PC-3 (cell line): Measurements from ENCODE around the gene FBRS. TPM values are rescaled to one million over a fixed set of nuclear protein-coding genes. Genes with fewer than 3 reads are reported as not detected.

Source experiments
- ATAC-seq: fragments of 200-7000 bp; cut with Tn5 transposase; 2 replicates; pipeline ENCODE4 v1.9.1; 2020; ENCODE audit warnings: mild to moderate bottlenecking, moderate library complexity
- BruUV-seq: library from RNA; stranded (reverse); fragments of 400-500 nt; replicated peaks from 2 replicates; lab custom pipeline; 2021; lab: Mats Ljungman, UMichigan
- CTCF ChIA-PET: fragments of 300-600 bp; sonication (Branson Sonifier 250); formaldehyde crosslinking; loops from one replicate; lab custom pipeline; 2022; ENCODE audit warnings: antibody characterized with exemption; lab: Charles Lee
- POLR2A ChIA-PET: fragments of 300-600 bp; sonication (Branson Sonifier 250); formaldehyde crosslinking; loops from one replicate; lab custom pipeline; 2022; ENCODE audit warnings: antibody characterized with exemption; ENCODE audit not compliant: unreplicated experiment; lab: Charles Lee
- DNase-seq: peaks from one replicate; pipeline ENCODE4 v3.0.0-alpha.2; 2015
- H2AFZ ChIP-seq: fragments of 300-600 bp; sonication (generic); 2 replicates; pipeline ENCODE4 v1.6.0; 2016; ENCODE audit warnings: antibody characterized with exemption, low read length
- H3F3A ChIP-seq: fragments of 300-600 bp; sonication (generic); one replicate; pipeline ENCODE4 v1.6.0; 2017; ENCODE audit warnings: antibody characterized with exemption, low read length, control low read depth, mild to moderate bottlenecking; ENCODE audit not compliant: unreplicated experiment
- H3K27ac ChIP-seq: fragments of 300-600 bp; sonication (generic); 2 replicates; pipeline ENCODE4 v1.5.1; 2016; ENCODE audit warnings: mild to moderate bottlenecking, low read length
- H3K27me3 ChIP-seq: fragments of 300-600 bp; sonication (generic); 2 replicates; pipeline ENCODE4 v1.6.1; 2016; ENCODE audit warnings: low read length, mixed read lengths
- H3K36me3 ChIP-seq: fragments of 300-600 bp; sonication (generic); 2 replicates; pipeline ENCODE4 v1.6.1; 2016; ENCODE audit warnings: low read depth, mixed run types, low read length, mixed read lengths
- H3K4me1 ChIP-seq: fragments of 300-600 bp; sonication (generic); 2 replicates; pipeline ENCODE4 v1.5.1; 2016; ENCODE audit warnings: low read length; ENCODE audit not compliant: insufficient read depth
- H3K4me2 ChIP-seq: fragments of 300-600 bp; sonication (generic); 2 replicates; pipeline ENCODE4 v1.6.0; 2016; ENCODE audit warnings: low read length
- H3K4me3 ChIP-seq: fragments of 300-600 bp; sonication (generic); 2 replicates; pipeline ENCODE4 v1.5.1; 2016; ENCODE audit warnings: mild to moderate bottlenecking, low read length, mixed read lengths
- H3K79me2 ChIP-seq: fragments of 300-600 bp; sonication (generic); 2 replicates; pipeline ENCODE4 v1.6.1; 2017; ENCODE audit warnings: low read length, mixed read lengths
- H3K9ac ChIP-seq: fragments of 300-600 bp; sonication (generic); 2 replicates; pipeline ENCODE4 v1.6.0; 2016; ENCODE audit warnings: mild to moderate bottlenecking, low read length
- H3K9me2 ChIP-seq: fragments of 300-600 bp; sonication (generic); replicated peaks from 2 replicates; pipeline ENCODE4 v1.6.1; 2016; ENCODE audit warnings: mixed run types, low read length, mixed read lengths
- H3K9me3 ChIP-seq: fragments of 300-600 bp; sonication (generic); 2 replicates; pipeline ENCODE4 v1.6.1; 2016; ENCODE audit warnings: low read length, mixed read lengths
- H4K20me1 ChIP-seq: fragments of 300-600 bp; sonication (generic); 2 replicates; pipeline ENCODE4 v1.6.1; 2016; ENCODE audit warnings: low read length, mixed read lengths
- CTCF ChIP-seq: fragments of 300-600 bp; sonication (generic); conservative IDR thresholded peaks from 2 replicates; pipeline ENCODE4 v1.5.1; 2017; ENCODE audit warnings: antibody characterized with exemption, low read depth, mild to moderate bottlenecking, low read length
- EZH2 ChIP-seq: fragments of 300-600 bp; sonication (generic); IDR thresholded peaks from one replicate; pipeline ENCODE4 v1.6.1; 2017; ENCODE audit warnings: antibody characterized with exemption, mild to moderate bottlenecking, low read length; ENCODE audit not compliant: unreplicated experiment
- EZH2phosphoT487 ChIP-seq: fragments of 300-600 bp; sonication (generic); IDR thresholded peaks from 2 replicates; pipeline ENCODE4 v1.6.1; 2018; ENCODE audit warnings: mild to moderate bottlenecking, antibody characterized with exemption, low read length, borderline replicate concordance
- intact Hi-C: fragments of 100-400 bp; cut with micrococcal nuclease; formaldehyde crosslinking; loops from 2 replicates; pipeline ENCODE4 v1.9.0; 2023
- total RNA-seq: library from RNA; depleted of rRNA; stranded (reverse); fragments of >200 nt; gene quantifications from 2 replicates; pipeline ENCODE4 v1.2.3, GENCODE V29; 2014

The FBRS gene
- total RNA-seq, 1 experiment from 2014 or later, result 22.2 TPM

- ATAC-seq (no peak), DNase-seq (no peak)
- H3K27ac ChIP-seq, result peak overlapping the region; percentile 96; the same call in 1 of the 2 replicates
- no peaks in the 10 kb centered on the region for H4K20me1 ChIP-seq
- H3K4me2 ChIP-seq, result peak overlapping the region; percentile 98
- ChIA-PET CTCF (no interaction called here), POLR2A (interaction anchor here (0.6 kb wide), 1 partner anchor 52 kb away, joined by 5 read pairs; no protein-coding TSS in a partner anchor)
- BruUV-seq, result no TSS peak
- H3K9ac ChIP-seq, result peak overlapping the region; percentile 97
- peaks cover 23% of the 10 kb centered on the region for H3K4me1 ChIP-seq
- H3F3A ChIP-seq, result no peaks in the 10 kb centered on the region
- no peaks in the 10 kb centered on the region for H3K9me3 ChIP-seq
- H3K4me3 ChIP-seq, result peak overlapping the region; percentile 94
- H3K9me2 ChIP-seq, result no peaks in the 10 kb centered on the region
- H3K79me2 ChIP-seq, result peaks cover 39% of the 10 kb centered on the region
- H2AFZ ChIP-seq, result peak overlapping the region; percentile 81
- H3K36me3 ChIP-seq, result peaks cover 11% of the 10 kb centered on the region
- TF ChIP-seq EZH2phosphoT487, result no peak
- H3K27me3 ChIP-seq, result no peaks in the 10 kb centered on the region
- intact Hi-C loops, result loop anchor here (5.0 kb wide), 1 partner anchor 103 kb away; the partner anchor contains the start of genes CFAP119 and RNF40
These were observed 1.5 kb downstream of the FBRS start for GRCh38 chr16:30659507-30660423.

- no peak for DNase-seq
- peak overlapping the region; percentile 81; the same call in 1 of the 2 replicates for H2AFZ ChIP-seq
These were observed 2.4 kb downstream of the FBRS start for GRCh38 chr16:30660424-30661261.

More at GRCh38 chr16:30660424-30661261, 2.4 kb downstream of the FBRS start:
- Histone ChIP-seq H3K27me3 (no peaks in the 10 kb centered on the region), H3K9ac (peak overlapping the region; percentile 97), H3K9me2 (no peaks in the 10 kb centered on the region), H3K9me3 (no peaks in the 10 kb centered on the region), H3K27ac (no peak overlapping the region), H3K4me2 (peak overlapping the region; percentile 98), H4K20me1 (no peaks in the 10 kb centered on the region), H3K4me3 (peak overlapping the region; percentile 94), H3K79me2 (peaks cover 39% of the 10 kb centered on the region), H3F3A (no peaks in the 10 kb centered on the region), H3K4me1 (peaks cover 23% of the 10 kb centered on the region), H3K36me3 (peaks cover 16% of the 10 kb centered on the region)
- no peak for ATAC-seq
- POLR2A ChIA-PET, result no interaction called here
- intact Hi-C loops, result no loop called here
- TSS peak; percentile 7 for BruUV-seq
- CTCF ChIA-PET, result no interaction called here
- no peak for TF ChIP-seq EZH2
- no peak for TF ChIP-seq CTCF
- TF ChIP-seq EZH2phosphoT487, result no peak
